Lung (tissue), 12 donors: ENCODE measurements around the gene TRIM66. TPM values are rescaled to one million over a fixed set of nuclear protein-coding genes. Genes with fewer than 3 reads are reported as not detected.

Experiments used
- ATAC-seq: fragments of 200-7000 bp; cut with Tn5 transposase; one replicate; pipeline ENCODE4 v1.9.1; 2020; ENCODE audit warnings: moderate number of reproducible peaks; ENCODE audit not compliant: insufficient read depth, low FRiP score
- DNase-seq, 3 donors: peaks; one replicate each; pipeline ENCODE4 v3.0.0-alpha.2; 2013 to 2017
- H3K27ac ChIP-seq, 2 donors: one replicate each; pipeline ENCODE4 v1.5.1; 2013; ENCODE audit warnings: mild to moderate bottlenecking in 2 of 2, moderate library complexity in 2 of 2, control low read depth in 1 of 2, inconsistent platforms in 1 of 2, low read depth in 1 of 2, low read length in 1 of 2
- H3K27me3 ChIP-seq, 3 donors: one replicate each; pipeline ENCODE4 v1.5.1; 2013; ENCODE audit warnings: low read length in 2 of 3; ENCODE audit not compliant: control insufficient read depth in 3 of 3, insufficient read depth in 3 of 3
- H3K36me3 ChIP-seq, 4 donors: one replicate each; pipeline ENCODE4 v1.5.1; 2013; ENCODE audit warnings: low read length in 4 of 4, mild to moderate bottlenecking in 1 of 4, moderate library complexity in 1 of 4; ENCODE audit not compliant: control insufficient read depth in 4 of 4, insufficient read depth in 4 of 4
- H3K4me1 ChIP-seq, 5 donors: one replicate each; pipeline ENCODE4 v1.5.1; 2013; ENCODE audit warnings: low read length in 5 of 5, mild to moderate bottlenecking in 2 of 5, moderate library complexity in 1 of 5; ENCODE audit not compliant: control insufficient read depth in 5 of 5, insufficient read depth in 5 of 5
- H3K4me3 ChIP-seq: one replicate; pipeline ENCODE4 v1.5.1; 2013; ENCODE audit warnings: mild to moderate bottlenecking, control low read depth, moderate library complexity
- H3K9ac ChIP-seq, 2 donors: one replicate each; pipeline ENCODE4 v1.5.1; 2013; ENCODE audit warnings: low read length in 2 of 2, control low read depth in 1 of 2; ENCODE audit not compliant: insufficient read depth in 1 of 2
- H3K9me3 ChIP-seq, 4 donors: one replicate each; pipeline ENCODE4 v1.5.1; 2013; ENCODE audit warnings: low read length in 3 of 4, mild to moderate bottlenecking in 1 of 4, moderate library complexity in 1 of 4; ENCODE audit not compliant: control insufficient read depth in 4 of 4, insufficient read depth in 3 of 4
- WGBS, 2 donors: extraction: QIAGEN DNeasy Blood & Tissue Kit; methylation state at CpG; one replicate each; pipeline ENCODE4 v1.1.7; 2013; 5-methylcytosine and 5-hydroxymethylcytosine counted together
- polyA plus RNA-seq, 2 donors: library from polyadenylated mRNA; stranded (reverse); fragments of 200-250 nt; gene quantifications; one replicate each; pipeline ENCODE4 v1.2.1, GENCODE V29; 2013
- total RNA-seq, 2 donors: library from RNA; depleted of rRNA in 1 of 2; stranded (reverse); fragments of >200 nt in 1 of 2; gene quantifications; one replicate each; pipeline ENCODE4 v1.2.1, GENCODE V29; 2014 to 2021
- TF ChIP-seq, protein P1 (sequence below): IDR thresholded peaks from 2 replicates; pipeline ENCODE4 v1.5.1; 2012; ENCODE audit warnings: mild to moderate bottlenecking; ENCODE audit errors: control extremely low read depth, extremely low read depth
- donor health status: control.
- donor health status: control.
- donor health status: Bipolar disorder and iron deficiency.
- donor health status: healthy.
- donor health status: DM: yes; HTN: yes; CAD: no.

The TRIM66 gene
- total and polyA plus RNA-seq, 4 donors, result 2.0 to 23.9 (median 11.3) TPM

DNA sequence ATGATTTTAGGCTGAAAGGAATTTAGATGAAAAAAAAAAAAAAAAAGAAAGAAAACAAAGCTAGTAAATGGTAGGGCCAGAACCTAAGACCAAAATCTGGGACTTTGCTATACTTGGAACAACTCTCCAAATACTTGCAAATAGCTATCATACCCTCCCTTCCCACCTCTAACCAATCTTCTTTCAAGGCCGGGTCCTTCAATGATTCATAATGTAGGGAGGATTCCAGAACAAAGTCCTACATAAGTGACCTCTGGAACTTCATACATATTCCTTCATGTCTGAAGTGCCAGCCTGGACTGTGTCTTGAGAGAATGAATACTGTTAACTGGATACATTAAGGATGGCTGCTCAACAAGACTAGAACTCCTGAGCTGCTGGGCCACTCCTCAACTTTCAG, 98.4 kb downstream of the TRIM66 start:
- Histone ChIP-seq H3K27ac (no peak overlapping the region), H3K27me3 (no peaks in the 10 kb centered on the region), H3K36me3 (no peaks in the 10 kb centered on the region), H3K9me3 (peaks cover 0 to 2% (median 0%) of the 10 kb centered on the region in 4 donors), H3K4me1 (no peaks in the 10 kb centered on the region), H3K4me3 (no peak overlapping the region), H3K9ac (no peak overlapping the region)
- 76 to 96% methylated on average over 1 of the region's 1 CpG for WGBS, 2 donors
- ATAC-seq, result no peak
- TF ChIP-seq, protein P1, sequence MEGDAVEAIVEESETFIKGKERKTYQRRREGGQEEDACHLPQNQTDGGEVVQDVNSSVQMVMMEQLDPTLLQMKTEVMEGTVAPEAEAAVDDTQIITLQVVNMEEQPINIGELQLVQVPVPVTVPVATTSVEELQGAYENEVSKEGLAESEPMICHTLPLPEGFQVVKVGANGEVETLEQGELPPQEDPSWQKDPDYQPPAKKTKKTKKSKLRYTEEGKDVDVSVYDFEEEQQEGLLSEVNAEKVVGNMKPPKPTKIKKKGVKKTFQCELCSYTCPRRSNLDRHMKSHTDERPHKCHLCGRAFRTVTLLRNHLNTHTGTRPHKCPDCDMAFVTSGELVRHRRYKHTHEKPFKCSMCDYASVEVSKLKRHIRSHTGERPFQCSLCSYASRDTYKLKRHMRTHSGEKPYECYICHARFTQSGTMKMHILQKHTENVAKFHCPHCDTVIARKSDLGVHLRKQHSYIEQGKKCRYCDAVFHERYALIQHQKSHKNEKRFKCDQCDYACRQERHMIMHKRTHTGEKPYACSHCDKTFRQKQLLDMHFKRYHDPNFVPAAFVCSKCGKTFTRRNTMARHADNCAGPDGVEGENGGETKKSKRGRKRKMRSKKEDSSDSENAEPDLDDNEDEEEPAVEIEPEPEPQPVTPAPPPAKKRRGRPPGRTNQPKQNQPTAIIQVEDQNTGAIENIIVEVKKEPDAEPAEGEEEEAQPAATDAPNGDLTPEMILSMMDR, result no peak
- DNase-seq, result no peak

DNA sequence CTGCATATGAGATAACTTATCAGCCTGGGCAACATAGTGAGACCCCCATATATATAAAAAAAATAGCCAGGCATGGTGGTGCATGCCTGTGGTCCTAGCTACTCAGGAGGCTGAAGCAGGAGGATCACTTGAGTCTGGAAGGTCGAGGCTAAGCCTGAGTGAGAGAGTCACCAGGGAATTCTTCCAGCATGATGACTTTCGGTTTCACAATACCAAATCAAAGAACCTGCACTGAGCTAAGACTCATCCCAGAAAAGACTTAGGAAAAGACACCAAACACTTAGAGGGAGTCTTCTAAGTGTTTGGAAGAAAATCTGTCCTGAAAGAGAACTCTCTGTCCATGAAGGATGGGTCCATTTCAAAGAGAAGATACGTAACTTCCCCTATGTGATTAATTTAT, 101.2 kb downstream of the TRIM66 start:
- DNase-seq, result no peak
- no peak for ATAC-seq
- H3K9ac ChIP-seq, result no peak overlapping the region
- TF ChIP-seq, protein P1, result no peak
- no peak overlapping the region for H3K27ac ChIP-seq
- H3K4me1 ChIP-seq, result no peaks in the 10 kb centered on the region
- WGBS, 2 donors, result 87 to 96% methylated on average over 3 of the region's 3 CpGs
- no peaks in the 10 kb centered on the region for H3K27me3 ChIP-seq
- H3K9me3 ChIP-seq, result peaks cover 0 to 3% (median under 1%) of the 10 kb centered on the region in 4 donors
- H3K4me3 ChIP-seq, result no peak overlapping the region
- H3K36me3 ChIP-seq, result no peaks in the 10 kb centered on the region

DNA sequence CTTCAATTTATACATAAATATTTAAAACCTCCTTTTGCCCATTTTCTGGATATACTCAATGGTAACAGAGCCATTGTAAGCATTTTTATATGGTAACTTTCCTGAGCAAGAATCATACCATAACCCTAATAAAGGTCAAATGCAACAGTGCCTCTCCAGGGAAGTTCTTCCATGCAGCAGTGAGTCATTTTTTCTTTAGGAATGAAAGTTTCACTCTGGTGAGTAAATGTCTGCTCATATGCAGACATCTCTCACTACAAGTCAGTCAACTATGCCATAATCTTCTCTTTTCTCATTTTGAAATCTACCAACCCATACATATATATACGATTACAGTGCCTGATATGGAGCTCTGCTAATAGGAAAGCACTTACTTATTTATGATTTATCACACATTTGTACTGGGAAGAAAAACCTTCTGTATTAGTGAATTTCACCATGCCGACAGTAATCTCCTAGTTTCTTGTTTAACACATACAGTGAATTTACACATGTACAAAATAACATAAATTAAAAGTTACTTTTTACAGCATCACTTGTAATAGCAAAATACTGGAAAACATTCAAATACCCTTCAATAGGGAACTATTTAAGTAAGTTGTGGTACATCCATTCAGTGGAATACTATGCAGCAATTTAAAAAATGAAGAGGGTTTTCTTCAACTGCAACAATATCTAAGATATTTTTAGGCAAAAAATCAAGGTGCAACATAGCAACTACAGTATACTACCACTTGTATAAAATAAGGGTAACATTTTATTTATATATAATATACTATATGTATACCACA, 104.5 kb downstream of the TRIM66 start:
- Histone ChIP-seq H3K9ac (no peak overlapping the region), H3K9me3 (peaks cover 0 to 3% (median 0%) of the 10 kb centered on the region in 4 donors), H3K4me3 (no peak overlapping the region), H3K4me1 (no peaks in the 10 kb centered on the region), H3K27ac (no peak overlapping the region), H3K27me3 (no peaks in the 10 kb centered on the region), H3K36me3 (no peaks in the 10 kb centered on the region)
- TF ChIP-seq, protein P1, result no peak
- 98 to 99% methylated on average over 2 of the region's 2 CpGs for WGBS, 2 donors
- DNase-seq (no peak), ATAC-seq (no peak)

DNA sequence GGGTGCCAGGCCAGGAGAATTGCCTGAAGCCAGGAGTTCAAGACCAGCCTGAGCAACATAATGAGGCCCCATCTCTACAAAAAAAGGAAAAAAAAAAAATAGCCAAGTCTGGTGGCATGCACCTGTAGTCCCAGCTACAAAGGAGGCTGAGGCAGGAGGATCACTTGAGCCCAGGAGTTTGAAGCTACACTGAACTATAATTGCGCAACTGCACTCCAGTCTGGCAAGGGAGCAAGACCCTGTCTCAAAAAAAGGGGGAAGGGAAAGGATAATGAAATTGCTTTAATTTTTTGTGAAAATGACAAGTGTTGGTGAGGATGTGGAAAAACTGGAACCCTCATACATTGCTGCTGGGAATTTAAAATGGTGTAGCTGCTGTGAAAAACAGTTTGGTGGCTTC, 107.7 kb downstream of the TRIM66 start:
- Histone ChIP-seq H3K9ac (no peak overlapping the region), H3K4me3 (no peak overlapping the region), H3K36me3 (no peaks in the 10 kb centered on the region), H3K27ac (no peak overlapping the region), H3K27me3 (no peaks in the 10 kb centered on the region), H3K4me1 (no peaks in the 10 kb centered on the region), H3K9me3 (peaks cover 0 to 3% (median 0%) of the 10 kb centered on the region in 4 donors)
- DNase-seq (no peak), ATAC-seq (no peak)
- WGBS, 2 donors, result 91 to 98% methylated on average over 1 of the region's 1 CpG
- TF ChIP-seq, protein P1, result no peak
